Vagina (tissue), 2 donors: Measurements from ENCODE around the gene PAPPA. TPM values are rescaled to one million over a fixed set of nuclear protein-coding genes. Genes with fewer than 3 reads are reported as not detected.

Experiments used
- DNase-seq, 2 donors: peaks; one replicate each; pipeline ENCODE4 v3.0.0-alpha.2; 2017; ENCODE audit errors: extremely low spot score in 2 of 2
- H3K27ac ChIP-seq: fragments of 200-600 bp; sonication (generic); one replicate; pipeline ENCODE4 v1.5.1; 2019
- H3K27me3 ChIP-seq: fragments of 200-600 bp; sonication (generic); one replicate; pipeline ENCODE4 v1.5.1; 2019
- H3K36me3 ChIP-seq, 2 donors: fragments of 200-600 bp; sonication (generic); one replicate each; pipeline ENCODE4 v1.5.1; 2017 to 2019
- H3K4me1 ChIP-seq: fragments of 200-600 bp; sonication (generic); one replicate; pipeline ENCODE4 v1.5.1; 2019
- H3K4me3 ChIP-seq, 2 donors: fragments of 200-600 bp; sonication (generic); 1 replicate in 1 of 2; 2 replicates in 1 of 2; pipeline ENCODE4 v1.5.1; 2016 to 2019
- H3K9me3 ChIP-seq: fragments of 200-600 bp; sonication (generic); one replicate; pipeline ENCODE4 v1.5.1; 2019
- POLR2A ChIP-seq, 2 donors: fragments of 450-650 bp; IDR thresholded peaks; one replicate each; pipeline ENCODE4 v1.6.1; 2017; ENCODE audit warnings: antibody characterized with exemption in 2 of 2, mild to moderate bottlenecking in 2 of 2, moderate library complexity in 2 of 2
- POLR2AphosphoS5 ChIP-seq, 2 donors: sonication (generic); formaldehyde crosslinking; IDR thresholded peaks; one replicate each; pipeline ENCODE4 v1.9.0; 2017; ENCODE audit warnings: antibody characterized with exemption in 2 of 2, mild to moderate bottlenecking in 2 of 2, low read depth in 1 of 2; ENCODE audit not compliant: insufficient read depth in 1 of 2
- intact Hi-C: fragments of 100-400 bp; cut with DNase I; formaldehyde crosslinking; loops from one replicate; pipeline ENCODE4 v1.15.1; 2023
- total RNA-seq: library from RNA; depleted of rRNA; stranded (reverse); fragments of >200 nt; gene quantifications from one replicate; pipeline ENCODE4 v1.2.3, GENCODE V29; 2016
- TF ChIP-seq, protein P1 (sequence below), 3 experiments: fragments of 450-650 bp in 2 of 3; fragments of 200-600 bp in 1 of 3; sonication (generic) in 1 of 3; IDR thresholded peaks; one replicate each; pipeline ENCODE4 v1.5.1; 2017 to 2019; ENCODE audit warnings: antibody characterized with exemption in 3 of 3, mild to moderate bottlenecking in 2 of 3, moderate library complexity in 2 of 3

Gene PAPPA
- total RNA-seq, 1 donor from 2014 or later, result 4.4 TPM

DNA sequence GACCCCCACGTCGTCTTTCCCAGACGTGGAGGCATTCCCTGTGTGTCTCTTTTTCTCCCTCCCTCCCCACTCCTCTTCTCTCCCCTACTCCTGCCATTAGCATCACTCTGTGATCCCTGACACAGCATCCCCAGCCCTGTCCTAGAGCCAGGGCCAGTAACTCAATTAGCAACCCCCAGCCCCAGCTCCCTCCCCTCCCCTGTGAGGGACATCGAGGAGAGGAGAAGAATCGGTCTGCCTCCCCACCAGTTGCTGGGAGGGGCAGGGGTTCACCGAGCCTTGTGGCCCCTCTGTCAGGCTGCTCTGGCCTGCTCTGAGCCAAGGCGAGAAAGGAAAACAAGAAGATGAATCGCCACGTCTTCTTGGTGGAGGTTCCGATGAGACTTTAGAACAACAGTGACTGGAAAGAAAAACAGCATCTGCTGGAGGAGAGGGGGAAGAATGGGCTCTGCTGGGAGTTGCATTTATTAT is 123.1 kb downstream of the PAPPA start:
- intact Hi-C loops, result no loop called here
- no peak overlapping the region for H3K27ac ChIP-seq
- DNase-seq, result no peak
- no peak overlapping the region for H3K4me3 ChIP-seq
- TF ChIP-seq POLR2AphosphoS5 (IDR thresholded peaks at IDR 0.05; ENCODE audit: insufficient read depth in 1 of 2, low read depth in 1 of 2) (no peak), POLR2A (IDR thresholded peaks at IDR 0.05) (no peak)
- TF ChIP-seq, protein P1, sequence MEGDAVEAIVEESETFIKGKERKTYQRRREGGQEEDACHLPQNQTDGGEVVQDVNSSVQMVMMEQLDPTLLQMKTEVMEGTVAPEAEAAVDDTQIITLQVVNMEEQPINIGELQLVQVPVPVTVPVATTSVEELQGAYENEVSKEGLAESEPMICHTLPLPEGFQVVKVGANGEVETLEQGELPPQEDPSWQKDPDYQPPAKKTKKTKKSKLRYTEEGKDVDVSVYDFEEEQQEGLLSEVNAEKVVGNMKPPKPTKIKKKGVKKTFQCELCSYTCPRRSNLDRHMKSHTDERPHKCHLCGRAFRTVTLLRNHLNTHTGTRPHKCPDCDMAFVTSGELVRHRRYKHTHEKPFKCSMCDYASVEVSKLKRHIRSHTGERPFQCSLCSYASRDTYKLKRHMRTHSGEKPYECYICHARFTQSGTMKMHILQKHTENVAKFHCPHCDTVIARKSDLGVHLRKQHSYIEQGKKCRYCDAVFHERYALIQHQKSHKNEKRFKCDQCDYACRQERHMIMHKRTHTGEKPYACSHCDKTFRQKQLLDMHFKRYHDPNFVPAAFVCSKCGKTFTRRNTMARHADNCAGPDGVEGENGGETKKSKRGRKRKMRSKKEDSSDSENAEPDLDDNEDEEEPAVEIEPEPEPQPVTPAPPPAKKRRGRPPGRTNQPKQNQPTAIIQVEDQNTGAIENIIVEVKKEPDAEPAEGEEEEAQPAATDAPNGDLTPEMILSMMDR (IDR thresholded peaks at IDR 0.05), result no peak
- H3K4me1 ChIP-seq, result no peaks in the 10 kb centered on the region
- no peaks in the 10 kb centered on the region for H3K36me3 ChIP-seq
- no peaks in the 10 kb centered on the region for H3K27me3 ChIP-seq
- H3K9me3 ChIP-seq, result no peaks in the 10 kb centered on the region

DNA sequence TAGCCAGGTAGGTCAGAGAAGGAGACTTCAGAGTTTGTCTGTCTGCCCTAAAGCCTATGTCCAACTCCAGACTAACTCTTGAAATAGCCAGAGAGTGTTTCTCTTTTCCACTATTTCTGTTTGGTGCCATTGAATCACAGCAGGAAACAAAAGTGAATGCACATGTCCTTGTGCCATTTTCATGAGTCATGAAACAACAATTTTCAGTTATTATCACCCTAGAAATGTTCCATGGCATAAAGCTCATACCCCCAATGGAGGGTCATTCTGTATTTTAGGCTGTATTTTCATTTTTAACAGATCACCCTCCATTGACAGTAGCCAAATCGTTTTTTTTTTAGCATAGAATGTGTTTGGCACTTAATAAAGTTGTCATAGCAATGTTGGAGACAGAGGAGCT is 124.7 kb downstream of the PAPPA start:
- Histone ChIP-seq H3K27ac (no peak overlapping the region), H3K9me3 (no peaks in the 10 kb centered on the region), H3K27me3 (no peaks in the 10 kb centered on the region), H3K36me3 (no peaks in the 10 kb centered on the region), H3K4me1 (no peaks in the 10 kb centered on the region), H3K4me3 (no peak overlapping the region)
- no peak for DNase-seq
- intact Hi-C loops, result no loop called here
- TF ChIP-seq POLR2A (IDR thresholded peaks at IDR 0.05), result no peak
- TF ChIP-seq, protein P1 (IDR thresholded peaks at IDR 0.05), result no peak

DNA sequence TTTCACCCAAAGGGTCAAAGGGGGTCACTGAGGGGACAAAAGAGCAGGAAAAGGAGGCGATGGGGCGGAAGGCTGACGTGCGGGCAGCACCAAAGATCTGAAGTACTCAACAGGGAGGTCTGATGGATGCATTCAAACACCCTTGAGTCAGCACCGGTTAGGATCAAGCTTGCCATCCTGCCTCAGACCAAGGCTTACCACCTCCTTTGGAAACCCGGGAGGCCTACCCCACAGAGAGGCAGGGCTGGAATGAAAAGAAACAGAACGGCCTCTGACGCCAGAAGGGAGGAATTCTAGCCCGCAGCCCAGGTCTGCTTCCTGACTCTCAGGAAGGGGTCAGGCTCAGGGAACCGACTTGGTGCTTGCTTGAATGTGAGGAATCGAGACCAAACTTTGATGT is 125.6 kb downstream of the PAPPA start:
- H3K9me3 ChIP-seq, result no peaks in the 10 kb centered on the region
- DNase-seq, result no peak
- no peaks in the 10 kb centered on the region for H3K36me3 ChIP-seq
- TF ChIP-seq POLR2A (IDR thresholded peaks at IDR 0.05) (no peak), POLR2AphosphoS5 (IDR thresholded peaks at IDR 0.05; ENCODE audit: insufficient read depth in 1 of 2, low read depth in 1 of 2) (no peak)
- TF ChIP-seq, protein P1 (IDR thresholded peaks at IDR 0.05), result no peak
- no peak overlapping the region for H3K27ac ChIP-seq
- H3K4me1 ChIP-seq, result no peaks in the 10 kb centered on the region
- H3K4me3 ChIP-seq, result no peak overlapping the region
- no peaks in the 10 kb centered on the region for H3K27me3 ChIP-seq
- intact Hi-C loops, result no loop called here

DNA sequence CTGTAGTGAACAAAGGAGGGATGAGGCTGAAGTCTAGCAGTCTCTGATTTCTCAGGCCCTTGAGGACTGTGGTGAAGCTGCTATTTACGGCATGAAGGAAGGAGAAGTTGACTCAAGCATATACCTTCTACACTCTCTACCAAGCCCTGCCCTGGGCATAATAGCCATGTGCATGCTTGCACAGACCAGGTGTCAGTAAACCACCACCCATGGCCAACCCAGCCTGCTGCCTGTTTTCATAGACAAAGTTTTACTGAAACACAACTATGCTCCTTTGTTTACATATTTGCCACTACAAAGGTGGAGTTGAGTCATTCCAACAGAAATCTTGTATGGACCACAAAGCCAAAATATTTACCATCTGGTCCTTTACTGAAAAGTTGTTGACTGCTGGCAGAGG is 126.9 kb downstream of the PAPPA start:
- no peaks in the 10 kb centered on the region for H3K9me3 ChIP-seq
- no peak for TF ChIP-seq POLR2AphosphoS5 (IDR thresholded peaks at IDR 0.05; ENCODE audit: insufficient read depth in 1 of 2, low read depth in 1 of 2)
- TF ChIP-seq POLR2A (IDR thresholded peaks at IDR 0.05), result no peak
- TF ChIP-seq, protein P1 (IDR thresholded peaks at IDR 0.05), result no peak
- intact Hi-C loops, result no loop called here

DNA sequence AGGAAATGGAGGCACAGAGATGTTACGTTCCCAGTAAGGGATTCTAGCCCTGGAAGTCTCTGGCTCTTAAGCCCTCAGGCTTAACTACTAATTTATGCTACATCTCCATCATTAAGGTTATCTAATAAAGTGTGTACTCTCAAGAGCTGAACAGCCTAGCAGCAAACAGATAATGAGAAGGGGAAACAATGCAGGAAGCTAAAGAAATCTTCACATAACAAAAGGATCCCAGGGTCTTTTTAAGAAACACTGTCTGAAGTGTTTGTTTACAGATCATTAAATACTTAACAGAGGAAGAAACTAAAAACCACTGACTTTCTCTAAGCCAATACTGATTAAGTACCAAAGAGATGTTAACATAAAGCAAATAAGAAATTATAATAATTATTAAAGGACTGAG is 129.0 kb downstream of the PAPPA start:
- TF ChIP-seq, protein P1 (IDR thresholded peaks at IDR 0.05), result no peak
- TF ChIP-seq POLR2AphosphoS5 (IDR thresholded peaks at IDR 0.05; ENCODE audit: insufficient read depth in 1 of 2, low read depth in 1 of 2) (no peak), POLR2A (IDR thresholded peaks at IDR 0.05) (no peak)
- Histone ChIP-seq H3K36me3 (no peaks in the 10 kb centered on the region), H3K27me3 (no peaks in the 10 kb centered on the region), H3K4me3 (no peak overlapping the region), H3K9me3 (no peaks in the 10 kb centered on the region), H3K4me1 (no peaks in the 10 kb centered on the region), H3K27ac (no peak overlapping the region)
- no peak for DNase-seq
- intact Hi-C loops, result no loop called here

More for the DNA sequence above, 126.9 kb downstream of the PAPPA start:
- Histone ChIP-seq H3K4me3 (no peak overlapping the region), H3K27me3 (no peaks in the 10 kb centered on the region), H3K4me1 (no peaks in the 10 kb centered on the region), H3K27ac (no peak overlapping the region), H3K36me3 (no peaks in the 10 kb centered on the region)
- DNase-seq, result no peak
